Activated CD8-positive, alpha-beta memory T cell treated with anti-CD3 and anti-CD28 coated beads, Interleukin-2, amount 50 U/mL, for 24 hours (primary cell): ENCODE data around the gene OAS3.
"Not testable (repeated sequence)": the region's sequence is repeated elsewhere in the genome, so short reads cannot be mapped to it uniquely, and the experiment has no call there.

Experiments
- DNase-seq: peaks from one replicate; pipeline ENCODE4 v3.0.0-alpha.2; 2020; ENCODE audit errors: extremely low read depth

OAS3 gene, protein sequence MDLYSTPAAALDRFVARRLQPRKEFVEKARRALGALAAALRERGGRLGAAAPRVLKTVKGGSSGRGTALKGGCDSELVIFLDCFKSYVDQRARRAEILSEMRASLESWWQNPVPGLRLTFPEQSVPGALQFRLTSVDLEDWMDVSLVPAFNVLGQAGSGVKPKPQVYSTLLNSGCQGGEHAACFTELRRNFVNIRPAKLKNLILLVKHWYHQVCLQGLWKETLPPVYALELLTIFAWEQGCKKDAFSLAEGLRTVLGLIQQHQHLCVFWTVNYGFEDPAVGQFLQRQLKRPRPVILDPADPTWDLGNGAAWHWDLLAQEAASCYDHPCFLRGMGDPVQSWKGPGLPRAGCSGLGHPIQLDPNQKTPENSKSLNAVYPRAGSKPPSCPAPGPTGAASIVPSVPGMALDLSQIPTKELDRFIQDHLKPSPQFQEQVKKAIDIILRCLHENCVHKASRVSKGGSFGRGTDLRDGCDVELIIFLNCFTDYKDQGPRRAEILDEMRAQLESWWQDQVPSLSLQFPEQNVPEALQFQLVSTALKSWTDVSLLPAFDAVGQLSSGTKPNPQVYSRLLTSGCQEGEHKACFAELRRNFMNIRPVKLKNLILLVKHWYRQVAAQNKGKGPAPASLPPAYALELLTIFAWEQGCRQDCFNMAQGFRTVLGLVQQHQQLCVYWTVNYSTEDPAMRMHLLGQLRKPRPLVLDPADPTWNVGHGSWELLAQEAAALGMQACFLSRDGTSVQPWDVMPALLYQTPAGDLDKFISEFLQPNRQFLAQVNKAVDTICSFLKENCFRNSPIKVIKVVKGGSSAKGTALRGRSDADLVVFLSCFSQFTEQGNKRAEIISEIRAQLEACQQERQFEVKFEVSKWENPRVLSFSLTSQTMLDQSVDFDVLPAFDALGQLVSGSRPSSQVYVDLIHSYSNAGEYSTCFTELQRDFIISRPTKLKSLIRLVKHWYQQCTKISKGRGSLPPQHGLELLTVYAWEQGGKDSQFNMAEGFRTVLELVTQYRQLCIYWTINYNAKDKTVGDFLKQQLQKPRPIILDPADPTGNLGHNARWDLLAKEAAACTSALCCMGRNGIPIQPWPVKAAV

DNA sequence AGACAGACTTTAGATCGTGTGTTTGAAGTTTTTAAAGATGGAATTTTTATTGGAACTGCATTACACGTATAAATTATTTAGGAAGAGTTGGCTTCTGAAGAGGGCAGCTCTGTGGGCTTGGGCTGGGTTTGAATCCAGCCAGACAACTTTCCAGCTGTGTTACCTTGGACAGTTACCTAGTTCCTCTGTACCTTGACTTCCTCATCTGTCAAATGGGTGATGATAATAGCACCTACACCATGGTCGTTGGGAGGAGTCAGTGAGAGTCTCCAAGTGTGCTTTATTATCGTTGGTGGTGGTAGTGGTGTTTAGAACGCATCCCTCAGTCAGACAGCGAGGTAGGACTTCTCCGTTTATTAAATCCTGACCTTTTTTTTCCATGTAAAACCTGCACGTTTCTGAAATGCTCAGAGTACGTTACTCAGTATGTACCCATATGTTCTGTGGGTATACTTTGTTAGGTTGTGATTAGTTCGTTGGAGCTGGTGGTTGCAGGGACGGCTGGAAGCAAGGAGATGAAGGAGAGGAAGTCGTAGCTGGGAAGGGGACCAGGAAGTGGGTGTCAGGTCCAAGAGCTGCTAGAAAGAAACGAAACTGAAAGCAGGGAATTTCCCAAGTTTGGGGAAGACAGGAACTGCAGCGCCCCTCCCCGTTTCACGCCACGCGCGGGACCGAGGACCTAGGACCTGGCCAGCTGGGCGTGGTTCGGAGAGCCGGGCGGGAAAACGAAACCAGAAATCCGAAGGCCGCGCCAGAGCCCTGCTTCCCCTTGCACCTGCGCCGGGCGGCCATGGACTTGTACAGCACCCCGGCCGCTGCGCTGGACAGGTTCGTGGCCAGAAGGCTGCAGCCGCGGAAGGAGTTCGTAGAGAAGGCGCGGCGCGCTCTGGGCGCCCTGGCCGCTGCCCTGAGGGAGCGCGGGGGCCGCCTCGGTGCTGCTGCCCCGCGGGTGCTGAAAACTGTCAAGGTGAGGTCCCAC is at the start of gene OAS3:
Gene OAS3, plus strand, starts transcription at position 734 of the 979 bp plus-strand sequence. Its CDS starts 57 bp downstream, at position 791.
- peak; percentile 6 for DNase-seq

DNA sequence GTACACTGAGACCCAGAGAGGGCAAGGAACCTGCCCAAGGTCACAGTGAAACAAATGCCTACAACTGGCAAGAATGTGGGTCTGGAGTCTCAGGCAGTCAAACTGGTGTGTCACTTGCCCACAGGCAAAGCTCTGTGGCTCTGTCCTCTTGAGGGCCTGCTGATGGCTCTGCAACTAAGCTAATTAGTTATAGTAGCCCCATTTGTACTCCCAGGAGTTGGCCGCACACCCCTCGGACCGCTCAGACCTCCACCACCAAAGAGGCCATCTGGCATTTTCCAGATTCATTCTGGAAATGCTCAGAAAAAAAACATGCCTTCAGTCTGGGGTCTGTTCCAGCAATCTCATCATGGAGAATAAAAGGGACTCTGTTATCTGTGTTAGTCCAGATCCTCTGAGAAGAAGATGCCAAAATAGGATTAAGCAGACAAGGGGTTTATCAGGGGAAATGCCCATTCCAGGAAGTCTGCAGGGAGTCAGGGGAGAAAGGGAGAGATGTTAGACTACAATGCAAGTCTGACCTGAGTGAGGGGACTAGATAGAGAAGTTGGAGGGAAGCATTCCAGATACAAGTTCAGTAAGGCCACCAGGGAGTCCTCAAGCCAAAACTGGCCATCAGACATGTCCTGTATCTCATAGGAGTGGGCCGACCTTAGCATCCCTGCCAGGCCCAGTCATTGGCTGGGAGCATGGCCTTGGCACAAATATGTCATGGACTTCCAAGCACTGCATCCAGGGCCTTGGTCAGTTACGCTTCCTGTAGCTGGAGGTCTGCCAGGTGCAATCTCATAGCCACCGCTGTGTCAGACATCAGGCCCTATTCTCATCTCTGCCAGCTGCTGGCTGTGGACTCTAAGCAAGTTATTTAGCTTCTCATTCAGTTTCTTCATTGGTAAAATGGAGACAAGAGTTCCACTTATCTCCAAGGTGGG is 46.9 kb upstream of the OAS3 start:
- DNase-seq: no peak

DNA sequence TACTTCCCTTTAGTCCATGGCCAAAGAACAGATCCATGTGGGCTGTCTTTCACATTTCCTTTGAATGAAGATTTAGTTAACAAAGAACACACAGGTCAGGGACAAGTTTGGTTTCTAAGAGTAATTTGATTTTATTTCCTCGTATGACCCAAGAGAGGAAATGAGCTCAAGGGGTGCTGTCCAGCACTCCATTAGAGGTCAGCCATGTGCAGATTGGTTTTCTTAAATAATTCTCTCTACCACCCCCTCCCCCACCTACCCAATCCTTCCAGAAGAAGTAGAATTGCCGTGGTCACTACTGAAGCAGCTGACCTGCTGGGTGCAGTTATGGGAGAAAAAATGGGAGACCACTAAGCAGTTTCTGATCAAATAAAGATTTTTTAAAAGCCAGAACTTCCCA is 45.4 kb upstream of the OAS3 start:
- no peak for DNase-seq

DNA sequence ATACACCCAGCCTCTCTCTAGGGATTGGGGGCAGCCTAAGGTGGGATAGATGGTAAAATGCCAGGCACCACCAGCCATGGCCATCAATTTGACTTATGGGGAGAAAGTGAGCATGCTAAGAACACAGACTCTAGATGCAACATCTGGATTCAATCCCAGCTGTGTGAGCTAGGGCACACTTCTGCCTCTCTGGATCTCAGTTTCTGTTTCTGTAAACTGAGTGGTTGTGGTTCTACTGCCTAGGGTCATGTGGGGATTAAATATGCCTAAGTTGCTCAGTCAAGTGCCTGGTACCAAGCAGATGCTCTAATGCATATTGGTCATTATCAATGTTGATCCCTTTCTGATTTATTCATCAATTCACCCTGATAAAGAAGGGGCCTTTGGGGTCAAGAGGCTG is 44.1 kb upstream of the OAS3 start:
- DNase-seq: no peak

DNA sequence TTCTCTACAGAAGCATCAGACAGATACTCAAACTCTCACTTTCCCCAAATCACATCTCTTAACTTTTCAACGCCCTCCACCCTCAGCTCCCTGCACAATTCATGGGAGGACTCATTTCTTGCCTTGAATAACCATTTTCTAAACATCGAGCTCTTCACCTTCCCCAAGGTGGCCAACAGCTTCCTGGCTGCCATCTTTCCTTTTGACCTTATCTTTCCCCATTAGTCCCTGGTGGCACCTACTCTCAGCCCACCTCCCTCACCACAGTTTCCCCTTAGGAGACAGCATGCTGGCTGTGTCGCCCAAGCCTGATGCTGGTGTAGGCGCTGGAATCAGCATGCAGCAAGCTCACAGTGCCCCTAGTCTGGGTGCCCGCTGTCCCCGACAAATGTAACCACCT is 39.9 kb upstream of the OAS3 start:
- no peak for DNase-seq

DNA sequence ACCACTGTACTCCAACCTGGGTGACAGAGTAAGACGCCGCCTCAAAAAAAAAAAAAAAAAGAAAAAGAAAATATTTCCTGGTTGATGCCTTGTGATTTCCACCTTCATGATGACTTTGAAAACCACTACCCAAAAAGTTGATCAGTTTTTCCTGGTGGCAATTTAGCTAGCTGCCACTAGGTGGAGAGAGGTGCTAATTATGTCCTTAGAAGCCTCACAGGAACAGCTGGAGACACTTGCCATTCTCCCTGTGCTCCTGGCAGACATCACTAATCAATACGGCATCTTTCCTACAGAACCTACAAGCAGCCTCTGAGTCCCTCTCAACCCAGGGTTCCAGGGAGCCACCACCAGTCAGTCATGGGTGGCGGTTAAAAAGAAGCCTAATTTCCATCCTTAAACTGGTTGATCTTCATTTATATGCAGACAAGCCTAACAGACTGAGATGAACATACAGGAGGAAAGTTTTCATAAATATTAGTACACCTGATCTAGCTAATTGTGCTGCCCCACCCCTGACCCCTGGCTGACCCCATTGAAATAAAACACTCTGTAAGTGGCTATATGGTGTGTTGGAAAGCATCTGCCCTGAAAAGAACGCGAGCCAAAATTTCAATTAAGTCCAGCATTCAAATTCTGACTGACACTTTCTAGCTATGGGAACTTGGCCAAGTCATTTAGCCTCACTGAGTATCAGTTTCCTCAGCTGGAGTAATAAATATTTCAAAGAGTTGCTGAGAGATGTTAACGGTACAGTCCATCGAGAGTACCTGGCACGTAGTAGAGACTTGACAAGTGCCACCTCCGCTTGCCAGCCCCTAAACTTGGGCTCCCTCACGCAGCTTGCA is 37.8 kb upstream of the OAS3 start:
- DNase-seq: no peak

DNA sequence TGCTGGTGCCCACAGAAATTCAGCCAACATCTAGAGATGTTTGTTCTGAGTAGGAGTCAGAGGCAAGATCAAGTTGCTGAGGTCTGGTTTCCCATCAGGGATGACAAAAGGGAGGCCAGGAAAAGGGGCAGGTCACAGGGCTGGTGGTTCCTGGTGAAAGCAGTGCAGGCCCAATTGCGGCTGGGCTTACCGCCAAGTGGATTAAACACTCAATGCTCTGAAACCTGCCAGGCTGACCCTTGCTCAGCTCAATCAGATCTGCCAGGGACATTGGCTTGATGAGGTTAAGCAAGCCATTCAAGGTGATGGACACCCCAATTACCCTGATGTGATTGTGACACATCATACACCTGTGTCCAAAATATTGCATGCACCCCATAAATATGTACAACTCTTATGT is 37.0 kb upstream of the OAS3 start:
- DNase-seq: no peak

DNA sequence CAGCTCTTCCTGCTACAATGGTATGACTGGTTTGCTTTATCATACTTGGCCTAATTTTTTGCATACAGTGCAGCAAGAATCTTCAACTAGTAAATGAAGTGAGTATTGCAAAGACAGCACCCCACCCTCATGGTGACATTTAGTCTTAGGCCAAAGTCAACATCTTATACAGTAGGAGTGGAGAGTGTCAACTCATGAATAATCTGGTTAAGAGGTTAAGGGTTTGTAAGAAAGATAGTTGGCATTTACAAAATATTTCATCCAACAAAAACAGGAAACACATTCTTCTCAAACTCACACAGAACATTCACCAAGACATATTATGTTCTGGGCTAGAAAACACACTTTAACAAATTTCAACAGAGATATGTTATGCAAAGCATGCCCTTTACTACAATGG is 33.7 kb upstream of the OAS3 start:
- DNase-seq: no peak

DNA sequence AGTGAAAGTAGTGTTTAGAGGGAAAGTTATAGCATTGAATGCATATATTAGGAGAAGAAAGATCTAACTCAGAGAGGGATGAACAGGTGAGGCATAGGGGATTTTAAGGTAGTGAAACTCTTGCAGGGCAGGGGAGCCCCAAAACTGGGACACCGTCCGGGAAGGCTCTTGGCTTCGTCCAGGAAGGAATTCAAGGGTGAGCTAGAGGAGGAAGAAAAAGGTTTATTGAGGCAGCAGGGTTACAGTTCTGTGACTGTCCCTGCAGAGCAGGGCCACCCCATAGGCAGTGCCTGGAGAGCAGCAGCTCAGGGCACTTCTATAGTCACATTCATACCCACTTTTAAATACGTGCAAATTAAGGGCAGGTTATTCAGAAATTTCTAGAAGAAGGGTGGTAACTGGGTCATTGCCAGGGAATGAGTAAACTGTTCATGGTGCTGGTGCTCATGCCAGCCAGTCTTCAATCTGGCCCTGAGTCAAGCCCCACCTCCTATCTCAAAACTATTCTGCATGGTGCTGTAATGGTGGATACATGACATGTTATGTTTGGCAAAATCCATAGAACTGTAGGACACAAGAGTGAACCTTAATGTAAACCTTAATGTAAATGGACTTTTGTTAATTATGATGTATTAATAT is 32.7 kb upstream of the OAS3 start:
- DNase-seq: no peak

DNA sequence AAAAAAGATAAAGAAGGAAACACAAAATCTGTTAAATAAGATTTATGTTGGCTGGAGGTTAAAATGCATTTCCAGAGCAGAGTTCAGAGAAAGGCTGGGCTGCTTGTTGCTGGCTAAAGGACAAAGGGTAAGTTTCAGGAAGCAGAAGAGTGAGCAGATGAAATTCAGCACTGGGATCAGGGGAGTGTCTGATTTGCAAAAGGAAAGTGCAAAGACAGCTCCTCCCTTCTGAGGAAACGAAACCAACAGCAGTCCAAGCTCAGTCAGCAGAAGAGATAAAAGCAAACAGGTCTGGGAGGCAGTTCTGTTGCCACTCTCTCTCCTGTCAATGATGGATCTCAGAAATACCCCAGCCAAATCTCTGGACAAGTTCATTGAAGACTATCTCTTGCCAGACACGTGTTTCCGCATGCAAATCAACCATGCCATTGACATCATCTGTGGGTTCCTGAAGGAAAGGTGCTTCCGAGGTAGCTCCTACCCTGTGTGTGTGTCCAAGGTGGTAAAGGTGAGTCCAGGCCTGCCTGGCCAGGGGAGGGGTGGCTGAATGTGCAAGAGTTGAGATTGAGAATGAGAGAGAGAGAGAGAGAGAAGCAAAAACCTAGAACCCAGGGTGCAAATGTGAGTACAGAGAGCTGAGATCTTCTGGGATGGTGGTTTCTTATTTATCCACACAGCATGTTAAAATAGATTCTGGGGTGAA is 31.4 kb upstream of the OAS3 start, which contains the start of gene OAS1:
Gene OAS1, plus strand, starts transcription at position 251 of the 703 bp plus-strand sequence. Its CDS starts 78 bp downstream, at position 329.
- no peak for DNase-seq

DNA sequence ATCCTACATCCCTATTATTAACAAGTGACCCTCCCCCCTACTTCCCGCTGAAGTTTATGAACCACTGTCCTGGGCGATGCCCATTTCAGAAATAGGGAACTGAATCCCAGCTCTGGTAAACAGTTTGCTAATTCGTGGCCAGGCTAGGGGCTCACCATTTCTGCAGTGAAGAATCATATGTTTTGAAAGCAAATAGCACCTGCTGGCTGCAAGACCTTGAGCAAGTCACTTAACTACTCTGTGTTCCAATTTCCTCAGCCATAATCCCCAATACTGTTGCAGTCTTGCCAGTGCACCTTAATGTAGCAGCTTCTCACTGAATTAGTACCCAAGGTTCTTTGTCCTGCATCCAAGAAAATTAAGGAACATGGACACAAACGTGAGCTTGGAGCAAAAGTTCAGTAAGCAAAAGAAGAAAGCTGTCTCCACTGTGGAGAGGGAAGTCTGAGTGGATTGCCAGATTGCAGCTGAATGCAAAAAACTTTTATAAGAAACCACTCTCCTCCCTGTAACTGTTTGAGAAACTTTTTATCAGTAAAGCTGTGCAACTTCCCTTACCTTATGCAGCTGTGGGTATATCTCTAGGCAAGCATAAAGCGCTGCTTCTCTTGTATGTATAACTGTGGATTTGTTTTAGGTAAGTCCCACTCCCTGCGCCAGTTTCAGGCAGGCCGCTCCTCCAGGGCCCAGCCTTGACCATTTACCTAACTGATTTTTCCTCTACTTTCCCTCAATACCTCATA is 30.7 kb upstream of the OAS3 start:
- DNase-seq: no peak

DNA sequence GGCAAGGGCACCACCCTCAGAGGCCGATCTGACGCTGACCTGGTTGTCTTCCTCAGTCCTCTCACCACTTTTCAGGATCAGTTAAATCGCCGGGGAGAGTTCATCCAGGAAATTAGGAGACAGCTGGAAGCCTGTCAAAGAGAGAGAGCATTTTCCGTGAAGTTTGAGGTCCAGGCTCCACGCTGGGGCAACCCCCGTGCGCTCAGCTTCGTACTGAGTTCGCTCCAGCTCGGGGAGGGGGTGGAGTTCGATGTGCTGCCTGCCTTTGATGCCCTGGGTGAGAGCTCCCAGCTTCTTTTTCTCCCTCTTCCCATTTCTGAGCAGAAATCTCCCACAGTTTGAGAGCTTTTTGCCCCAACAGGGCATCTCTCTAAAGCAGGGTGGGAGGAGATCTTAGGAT is 29.7 kb upstream of the OAS3 start:
- DNase-seq: no peak

DNA sequence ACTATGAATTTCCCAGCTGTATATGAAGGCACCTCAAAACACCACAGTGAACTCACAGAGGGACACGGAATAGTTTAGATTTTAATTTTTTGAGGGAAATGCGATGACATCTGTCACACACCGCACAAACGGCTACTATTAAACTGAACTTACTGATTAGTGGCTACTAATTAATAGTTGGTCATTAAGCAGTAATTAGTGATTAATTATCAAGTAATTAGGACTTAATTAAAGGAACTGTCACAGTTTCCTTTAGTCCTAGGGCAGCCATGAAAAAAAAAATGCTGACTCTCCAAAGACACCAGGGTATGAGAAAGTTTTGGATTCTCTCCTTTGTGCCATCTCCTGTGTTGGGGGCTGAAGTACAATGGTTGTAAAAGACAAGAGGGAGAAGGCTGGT is 28.6 kb upstream of the OAS3 start:
- no peak for DNase-seq

DNA sequence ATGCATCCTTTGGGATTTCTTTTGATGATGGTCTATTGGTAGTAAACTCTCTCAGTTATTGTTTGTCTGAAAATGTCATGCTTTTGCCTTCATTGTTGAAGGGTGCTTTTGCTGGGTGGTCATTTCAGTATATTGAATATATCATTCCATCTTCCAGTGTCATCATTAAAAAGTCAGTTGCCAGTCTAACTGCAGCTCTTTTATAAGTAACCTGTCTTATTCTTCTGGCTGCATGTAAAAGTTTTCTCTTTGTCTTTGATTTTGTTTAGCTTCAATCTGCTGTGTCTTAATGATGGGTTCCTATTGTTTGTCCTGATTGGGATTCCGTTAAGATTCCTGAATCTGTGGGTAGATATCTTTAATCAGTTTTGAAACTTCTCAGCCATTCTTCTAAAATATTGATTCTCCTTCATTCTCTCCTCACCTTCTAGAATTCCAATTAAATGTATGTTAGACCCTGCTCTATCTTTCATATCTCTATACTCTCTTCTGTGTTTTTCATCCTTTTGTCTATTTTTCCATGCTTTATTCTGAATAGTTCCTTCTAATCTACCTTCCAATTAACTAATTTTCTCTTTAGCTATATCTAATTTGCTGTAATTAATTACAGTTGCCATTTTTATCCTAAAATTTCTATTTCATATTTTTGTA is 25.1 kb upstream of the OAS3 start:
- DNase-seq: no peak

DNA sequence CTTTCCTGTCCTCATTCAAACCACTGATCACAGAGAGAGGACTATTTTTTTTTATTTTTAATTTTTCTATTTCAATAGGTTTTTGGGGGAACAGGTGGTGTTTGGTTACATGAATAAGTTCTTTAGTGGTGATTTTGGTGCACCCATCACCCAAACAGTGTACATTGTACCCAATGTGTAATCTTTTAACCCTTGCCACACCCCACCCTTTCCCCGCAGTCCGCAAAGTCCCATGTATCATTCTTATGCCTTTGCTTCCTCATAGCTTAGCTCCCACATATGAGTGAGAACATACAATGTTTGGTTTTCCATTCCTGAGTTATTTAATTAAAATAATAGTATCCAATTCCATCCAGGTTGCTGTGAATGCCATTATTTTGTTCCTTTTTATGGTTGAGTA is 24.4 kb upstream of the OAS3 start:
- not testable (repeated sequence) for DNase-seq

DNA sequence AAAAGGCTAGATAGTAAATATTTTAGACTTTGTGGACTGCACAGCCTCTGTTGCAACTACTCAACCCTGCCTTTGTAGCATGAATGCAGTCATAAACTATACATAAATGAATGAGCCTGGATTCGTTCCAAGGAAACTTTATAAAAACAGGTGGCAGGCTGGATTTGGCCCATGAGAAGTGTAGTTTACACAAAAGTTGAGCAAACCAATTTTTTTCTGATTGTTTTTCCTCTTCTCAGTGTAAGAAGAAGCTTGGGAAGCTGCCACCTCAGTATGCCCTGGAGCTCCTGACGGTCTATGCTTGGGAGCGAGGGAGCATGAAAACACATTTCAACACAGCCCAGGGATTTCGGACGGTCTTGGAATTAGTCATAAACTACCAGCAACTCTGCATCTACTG is 22.0 kb upstream of the OAS3 start:
- no peak for DNase-seq

DNA sequence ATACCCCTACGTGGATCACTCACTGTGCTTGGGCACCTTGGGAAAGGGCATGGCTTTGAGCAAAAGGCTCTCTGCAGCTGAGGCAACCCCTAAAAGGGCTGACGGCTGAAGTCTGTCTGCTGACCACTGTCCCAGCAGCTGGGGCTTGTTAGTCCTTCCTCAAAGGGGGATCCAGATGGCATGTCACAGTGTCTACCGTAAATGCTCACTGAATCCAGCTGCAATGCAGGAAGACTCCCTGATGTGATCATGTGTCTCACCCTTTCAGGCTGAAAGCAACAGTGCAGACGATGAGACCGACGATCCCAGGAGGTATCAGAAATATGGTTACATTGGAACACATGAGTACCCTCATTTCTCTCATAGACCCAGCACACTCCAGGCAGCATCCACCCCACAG is 19.2 kb upstream of the OAS3 start:
- DNase-seq: no peak
